Activated B cell treated with CpG ODN at 0.5 μM for 24 hours (primary cell): ENCODE results near the gene PLAGL1. TPM values are rescaled to one million over a fixed set of nuclear protein-coding genes. Genes with fewer than 3 reads are reported as not detected.
"Not testable (repeated sequence)": the region's sequence is repeated elsewhere in the genome, so short reads cannot be mapped to it uniquely, and the experiment has no call there.

Experiments used
- ATAC-seq: fragments of 200-7000 bp; cut with Tn5 transposase; one replicate; pipeline ENCODE4 v1.10.0; 2021; ENCODE audit warnings: low read depth, mild to moderate bottlenecking, moderate library complexity
- CTCF ChIA-PET: fragments of 350-600 bp; sonication (Branson Sonifier 250); formaldehyde crosslinking; loops from one replicate; lab custom pipeline; 2021; ENCODE audit warnings: antibody characterized with exemption; lab: Charles Lee
- POLR2A ChIA-PET: fragments of 350-600 bp; sonication (Branson Sonifier 250); formaldehyde crosslinking; loops from one replicate; lab custom pipeline; 2021; ENCODE audit warnings: antibody characterized with exemption; lab: Charles Lee
- DNase-seq: peaks from one replicate; pipeline ENCODE4 v3.0.0; 2022
- H3K27ac Mint-ChIP-seq: one replicate; pipeline ENCODE4 v1.8.0; 2020; ENCODE audit warnings: mixed read lengths
- H3K27me3 Mint-ChIP-seq: one replicate; pipeline ENCODE4 v1.8.0; 2021; ENCODE audit warnings: mixed read lengths
- H3K36me3 Mint-ChIP-seq: one replicate; pipeline ENCODE4 v1.8.0; 2021; ENCODE audit warnings: low read depth, mixed read lengths
- H3K4me1 Mint-ChIP-seq: one replicate; pipeline ENCODE4 v1.8.0; 2021; ENCODE audit warnings: mixed read lengths
- H3K4me3 Mint-ChIP-seq: one replicate; pipeline ENCODE4 v1.8.0; 2020; ENCODE audit warnings: mild to moderate bottlenecking, mixed read lengths
- H3K9me3 Mint-ChIP-seq: one replicate; pipeline ENCODE4 v1.8.0; 2020; ENCODE audit warnings: mixed read lengths
- CTCF ChIP-seq: fragments of 200-600 bp; IDR thresholded peaks from one replicate; pipeline ENCODE4 v1.8.0; 2022; ENCODE audit warnings: antibody characterized with exemption, mild to moderate bottlenecking
- intact Hi-C: fragments of 100-400 bp; cut with micrococcal nuclease; formaldehyde crosslinking; loops from one replicate; pipeline ENCODE4 v1.15.1; 2024
- total RNA-seq: library from RNA; stranded (reverse); gene quantifications from 2 replicates; pipeline ENCODE4 v1.2.3, GENCODE V29; 2022

The PLAGL1 gene
- total RNA-seq, 1 donor from 2014 or later: 33.5 TPM

GRCh38 chr6:144049386-144049785, 41.3 kb upstream of the PLAGL1 start:
- intact Hi-C loops: no loop called here
- DNase-seq (no peak), ATAC-seq (no peak)
- ChIA-PET POLR2A (no interaction called here), CTCF (no interaction called here)
- Mint-ChIP-seq H3K36me3 (no peaks in the 10 kb centered on the region), H3K9me3 (peaks cover 5% of the 10 kb centered on the region), H3K27me3 (no peaks in the 10 kb centered on the region), H3K4me1 (peaks cover 5% of the 10 kb centered on the region), H3K4me3 (no peak overlapping the region), H3K27ac (no peak overlapping the region)
- TF ChIP-seq CTCF: no peak

- TF ChIP-seq CTCF: no peak
- H3K27me3 Mint-ChIP-seq: no peaks in the 10 kb centered on the region
- H3K4me1 Mint-ChIP-seq: no peaks in the 10 kb centered on the region
- DNase-seq (no peak), ATAC-seq (no peak)
- intact Hi-C loops: no loop called here
- POLR2A ChIA-PET: no interaction called here
- CTCF ChIA-PET: no interaction called here
- no peak overlapping the region for H3K27ac Mint-ChIP-seq
- no peak overlapping the region for H3K4me3 Mint-ChIP-seq
- peaks cover 5% of the 10 kb centered on the region for H3K9me3 Mint-ChIP-seq
- no peaks in the 10 kb centered on the region for H3K36me3 Mint-ChIP-seq
Measured at GRCh38 chr6:144047688-144048087, 39.6 kb upstream of the PLAGL1 start.

GRCh38 chr6:144046672-144047071, 38.6 kb upstream of the PLAGL1 start:
- H3K27me3 Mint-ChIP-seq, H3K27ac Mint-ChIP-seq, H3K36me3 Mint-ChIP-seq, POLR2A ChIA-PET, DNase-seq, intact Hi-C loops, ATAC-seq, H3K9me3 Mint-ChIP-seq, H3K4me3 Mint-ChIP-seq, H3K4me1 Mint-ChIP-seq, CTCF ChIA-PET: not testable (repeated sequence)

- CTCF ChIA-PET: not testable (repeated sequence)
Measured at GRCh38 chr6:144044989-144045388, 36.9 kb upstream of the PLAGL1 start.

GRCh38 chr6:144036835-144037195, 28.8 kb upstream of the PLAGL1 start:
- Mint-ChIP-seq H3K4me1 (peaks cover 16% of the 10 kb centered on the region), H3K27ac (no peak overlapping the region), H3K27me3 (no peaks in the 10 kb centered on the region), H3K36me3 (peaks cover 5% of the 10 kb centered on the region), H3K4me3 (peak overlapping the region; percentile 9), H3K9me3 (peaks cover 9% of the 10 kb centered on the region)
- no peak for ATAC-seq
- intact Hi-C loops: no loop called here
- POLR2A ChIA-PET: interaction anchor here (0.6 kb wide), 1 partner anchor 26 kb away, joined by 5 read pairs; no protein-coding TSS in a partner anchor
- no peak for DNase-seq
- CTCF ChIA-PET: no interaction called here
- TF ChIP-seq CTCF: no peak

More at GRCh38 chr6:144044989-144045388, 36.9 kb upstream of the PLAGL1 start:
- POLR2A ChIA-PET, ATAC-seq, H3K36me3 Mint-ChIP-seq, H3K4me3 Mint-ChIP-seq, intact Hi-C loops, H3K4me1 Mint-ChIP-seq, DNase-seq, H3K27me3 Mint-ChIP-seq, H3K9me3 Mint-ChIP-seq, H3K27ac Mint-ChIP-seq: not testable (repeated sequence)

GRCh38 chr6:144036064-144036834, 28.2 kb upstream of the PLAGL1 start:
- Mint-ChIP-seq H3K4me1 (peaks cover 16% of the 10 kb centered on the region), H3K27me3 (no peaks in the 10 kb centered on the region), H3K27ac (no peak overlapping the region), H3K4me3 (peak overlapping the region; percentile 9), H3K9me3 (peaks cover 9% of the 10 kb centered on the region), H3K36me3 (peaks cover 5% of the 10 kb centered on the region)
- POLR2A ChIA-PET: interaction anchor here (0.6 kb wide), 1 partner anchor 27 kb away, joined by 5 read pairs; no protein-coding TSS in a partner anchor
- intact Hi-C loops: no loop called here
- no peak for ATAC-seq
- TF ChIP-seq CTCF: no peak
- CTCF ChIA-PET: no interaction called here
- no peak for DNase-seq
